Endothelial cell of umbilical vein (primary cell): ENCODE measurements around the gene CHML. TPM values are rescaled to one million over a fixed set of nuclear protein-coding genes. Genes with fewer than 3 reads are reported as not detected.

Source experiments
- BruUV-seq: library from RNA; stranded (reverse); fragments of 400-500 nt; replicated peaks from 2 replicates; lab custom pipeline; 2021; lab: Mats Ljungman, UMichigan
- CTCF ChIA-PET: fragments of 300-600, 350-600 bp; sonication (Branson Sonifier 250); formaldehyde crosslinking; loops from one replicate; lab custom pipeline; 2021; ENCODE audit warnings: antibody characterized with exemption, inconsistent platforms; lab: Charles Lee
- POLR2A ChIA-PET: fragments of 300-600, 350-600 bp; sonication (Branson Sonifier 250); formaldehyde crosslinking; loops from one replicate; lab custom pipeline; 2021; ENCODE audit warnings: antibody characterized with exemption, inconsistent platforms; lab: Charles Lee
- DNase-seq: peaks from one replicate; pipeline ENCODE4 v3.0.0-alpha.2; 2011; ENCODE audit warnings: low read depth, low spot score
- FAIRE-seq: peaks from 2 replicates; lab custom pipeline; 2011; peaks lifted over from hg19 to GRCh38; lab: Jason Lieb, UNC
- H2AFZ ChIP-seq: 2 replicates; pipeline ENCODE4 v1.6.0; 2012; ENCODE audit warnings: low read depth, low read length, control low read depth, inconsistent platforms
- H3K27ac ChIP-seq: 2 replicates; pipeline ENCODE4 v1.5.1; 2011; ENCODE audit warnings: low read depth, mild to moderate bottlenecking, control low read depth, low read length, moderate library complexity; ENCODE audit not compliant: insufficient read depth
- H3K27me3 ChIP-seq, 2 experiments: 2 replicates each; pipeline versions ENCODE4 v1.6.0 to v1.6.1; 2011; ENCODE audit warnings: low read length in 2 of 2, mixed read lengths in 1 of 2; ENCODE audit not compliant: control insufficient read depth in 2 of 2, insufficient read depth in 2 of 2
- H3K36me3 ChIP-seq, 2 experiments: 2 replicates in 1 of 2; 3 replicates in 1 of 2; pipeline ENCODE4 v1.5.1; 2011; ENCODE audit warnings: low read length in 2 of 2, mild to moderate bottlenecking in 1 of 2, moderate library complexity in 1 of 2; ENCODE audit not compliant: control insufficient read depth in 2 of 2, insufficient read depth in 2 of 2; ENCODE audit errors: extremely low read depth in 1 of 2
- H3K4me1 ChIP-seq: 3 replicates; pipeline ENCODE4 v1.5.1; 2011; ENCODE audit warnings: mild to moderate bottlenecking, low read length; ENCODE audit not compliant: control insufficient read depth, insufficient read depth; ENCODE audit errors: extremely low read depth
- H3K4me2 ChIP-seq: 2 replicates; pipeline ENCODE4 v1.6.1; 2011; ENCODE audit warnings: low read length, control low read depth, mixed read lengths; ENCODE audit not compliant: insufficient read depth
- H3K4me3 ChIP-seq, 3 experiments: fragments of 200-600 bp in 1 of 3; sonication (generic), shearing (Covaris generic) in 1 of 3; replicated peaks in 1 of 3; 2 replicates each; pipeline ENCODE4 v1.5.1; 2011 to 2016; ENCODE audit warnings: control low read depth in 3 of 3, low read length in 3 of 3, mild to moderate bottlenecking in 2 of 3, inconsistent platforms in 1 of 3, low read depth in 1 of 3, moderate library complexity in 1 of 3; ENCODE audit not compliant: insufficient read depth in 1 of 3
- H3K79me2 ChIP-seq: 2 replicates; pipeline ENCODE4 v1.6.0; 2012; ENCODE audit warnings: low read length, inconsistent platforms; ENCODE audit not compliant: control insufficient read depth, insufficient read depth
- H3K9ac ChIP-seq: replicated peaks from 2 replicates; pipeline ENCODE3; 2011; ENCODE audit warnings: low read length, control low read depth; ENCODE audit not compliant: insufficient read depth; ENCODE audit errors: extremely low read depth
- H3K9me1 ChIP-seq: replicated peaks from 3 replicates; pipeline ENCODE4 v1.6.0; 2011; ENCODE audit warnings: mild to moderate bottlenecking, low read length; ENCODE audit not compliant: control insufficient read depth, insufficient read depth; ENCODE audit errors: extremely low read depth
- H3K9me3 ChIP-seq: replicated peaks from 2 replicates; pipeline ENCODE4 v1.5.1; 2012; ENCODE audit warnings: low read length, inconsistent platforms; ENCODE audit not compliant: control insufficient read depth, insufficient read depth
- H4K20me1 ChIP-seq: replicated peaks from 2 replicates; pipeline ENCODE3; 2011; ENCODE audit warnings: mild to moderate bottlenecking, low read length; ENCODE audit not compliant: control insufficient read depth, insufficient read depth; ENCODE audit errors: extremely low read depth
- FOS ChIP-seq: IDR thresholded peaks from 2 replicates; pipeline ENCODE4 v1.6.1; 2011; ENCODE audit warnings: mild to moderate bottlenecking, low read length, moderate library complexity, borderline replicate concordance; ENCODE audit not compliant: insufficient read depth
- JUN ChIP-seq: IDR thresholded peaks from 2 replicates; pipeline ENCODE4 v1.6.1; 2011; ENCODE audit warnings: borderline replicate concordance, low read depth; ENCODE audit not compliant: insufficient read length, insufficient read depth
- dilution Hi-C: fragments of 300-500 bp; cut with MboI; formaldehyde crosslinking; loops from one replicate; pipeline ENCODE4 v1.15.0; 2019; ENCODE audit warnings: low sequenced_read_pairs; ENCODE audit not compliant: extremely low pct_ligation_motif_present
- intact Hi-C: fragments of 100-400 bp; cut with micrococcal nuclease; formaldehyde crosslinking; loops from one replicate; pipeline ENCODE4 v1.10.0; 2022
- polyA plus RNA-seq, 4 experiments: library from polyadenylated mRNA; depleted of rRNA in 3 of 4; stranded (reverse) in 3 of 4; unstranded in 1 of 4; fragments of >200 nt; gene quantifications; 2 replicates each; pipeline versions ENCODE4 v1.2.1 to v1.2.3, GENCODE V29; 2011 to 2012; ENCODE audit warnings: missing spikeins in 1 of 4
- total RNA-seq: library from RNA; stranded (reverse); gene quantifications from 2 replicates; pipeline ENCODE4 v1.2.3, GENCODE V29; 2021
- TF ChIP-seq, protein P1 (sequence below): IDR thresholded peaks from 2 replicates; pipeline ENCODE4 v1.6.1; 2011; ENCODE audit not compliant: insufficient read depth, insufficient read length

CHML gene
- total and polyA plus RNA-seq, 2 donors (not counting 3 experiments of a cell fraction or from before 2014, with no cell fraction given), result 3.3 to 22.3 TPM

DNA sequence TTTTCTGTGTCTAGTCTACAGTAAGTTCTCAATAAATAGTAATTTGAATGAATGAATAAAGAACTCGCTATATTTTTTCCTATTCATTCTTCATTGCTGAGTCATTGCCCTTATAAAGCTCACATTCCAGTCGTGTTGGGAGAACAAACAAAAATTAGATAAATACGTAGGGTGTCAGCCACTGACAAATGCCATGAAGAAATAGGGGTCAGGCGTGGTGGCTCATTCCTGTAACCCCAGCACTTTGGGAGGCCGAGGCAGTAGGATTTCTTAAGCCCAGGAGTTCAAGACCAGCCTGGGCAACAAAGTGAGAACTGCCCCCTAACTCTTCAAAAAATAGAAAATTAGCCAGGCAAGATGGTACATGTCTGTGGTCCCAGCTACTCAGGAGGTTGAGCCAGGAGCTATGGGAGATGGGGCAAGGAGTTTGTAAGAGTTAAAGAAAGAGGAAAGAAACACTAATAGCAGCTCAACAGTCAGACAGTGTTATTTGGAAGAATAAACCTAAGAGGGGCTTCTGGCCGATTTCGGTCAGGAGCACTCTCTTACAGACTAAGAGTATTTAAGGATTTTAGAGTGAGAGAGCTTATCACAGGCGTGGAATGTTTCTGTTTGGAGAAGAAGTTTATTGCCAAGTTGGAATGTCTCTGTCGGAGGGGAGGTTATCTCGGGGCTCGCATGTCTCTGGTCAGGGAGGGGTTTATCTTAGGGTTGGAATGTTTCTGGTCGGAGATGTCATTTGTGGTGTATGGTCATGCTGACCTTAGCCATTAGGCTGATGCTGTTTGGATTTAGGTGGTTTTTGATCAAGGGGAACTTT, 1.8 kb upstream of the CHML start:
- CTCF ChIA-PET, result interaction anchor here (2.2 to 2.6 kb wide), 2 partner anchors 14 to 31 kb away, joined by 6 to 20 read pairs; no protein-coding TSS in a partner anchor
- H3K9me1 ChIP-seq, result no peaks in the 10 kb centered on the region
- no peaks in the 10 kb centered on the region for H3K27me3 ChIP-seq
- dilution Hi-C loops, result no loop called here
- POLR2A ChIA-PET, result no interaction called here
- no peaks in the 10 kb centered on the region for H4K20me1 ChIP-seq
- no peaks in the 10 kb centered on the region for H3K9me3 ChIP-seq
- H3K36me3 ChIP-seq, result no peaks in the 10 kb centered on the region
- no peak overlapping the region for H3K4me3 ChIP-seq
- H3K9ac ChIP-seq, result no peak overlapping the region
- no peak overlapping the region for H2AFZ ChIP-seq
- peaks cover 30% of the 10 kb centered on the region for H3K4me1 ChIP-seq
- peaks cover 26% of the 10 kb centered on the region for H3K79me2 ChIP-seq
- peak; percentile 55 for FAIRE-seq
- peak; percentile 34 for DNase-seq
- TF ChIP-seq JUN (peak; percentile 33), FOS (peak; percentile 76)
- TF ChIP-seq, protein P1, sequence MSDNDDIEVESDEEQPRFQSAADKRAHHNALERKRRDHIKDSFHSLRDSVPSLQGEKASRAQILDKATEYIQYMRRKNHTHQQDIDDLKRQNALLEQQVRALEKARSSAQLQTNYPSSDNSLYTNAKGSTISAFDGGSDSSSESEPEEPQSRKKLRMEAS, result no peak
- intact Hi-C loops, result loop anchor here (2.0 kb wide), 1 partner anchor 207 kb away; the partner anchor contains the start of gene EXO1
- H3K27ac ChIP-seq, result peak overlapping the region; percentile 25
- no peak overlapping the region for H3K4me2 ChIP-seq
- no TSS peak for BruUV-seq
